Fibroblast of villous mesenchyme (primary cell): ENCODE data around the gene ZNF367. TPM values are rescaled to one million over a fixed set of nuclear protein-coding genes. Genes with fewer than 3 reads are reported as not detected.

Source experiments
- DNase-seq: peaks from one replicate; pipeline ENCODE4 v3.0.0-alpha.2; 2010; ENCODE audit warnings: low read depth
- H3K4me3 ChIP-seq: 2 replicates; pipeline ENCODE4 v1.5.1; 2011; ENCODE audit warnings: low read depth, mild to moderate bottlenecking, low read length
- total RNA-seq: library from RNA; depleted of rRNA; stranded (reverse); fragments of >200 nt; gene quantifications from 2 replicates; pipeline ENCODE4 v1.2.3, GENCODE V29; 2012
- TF ChIP-seq, protein P1 (sequence below): IDR thresholded peaks from 2 replicates; pipeline ENCODE4 v1.5.1; 2012; ENCODE audit warnings: low read depth, mild to moderate bottlenecking, low read length; ENCODE audit not compliant: insufficient read depth

ZNF367 gene
- total RNA-seq, 1 donor, result 5.6 TPM

DNA sequence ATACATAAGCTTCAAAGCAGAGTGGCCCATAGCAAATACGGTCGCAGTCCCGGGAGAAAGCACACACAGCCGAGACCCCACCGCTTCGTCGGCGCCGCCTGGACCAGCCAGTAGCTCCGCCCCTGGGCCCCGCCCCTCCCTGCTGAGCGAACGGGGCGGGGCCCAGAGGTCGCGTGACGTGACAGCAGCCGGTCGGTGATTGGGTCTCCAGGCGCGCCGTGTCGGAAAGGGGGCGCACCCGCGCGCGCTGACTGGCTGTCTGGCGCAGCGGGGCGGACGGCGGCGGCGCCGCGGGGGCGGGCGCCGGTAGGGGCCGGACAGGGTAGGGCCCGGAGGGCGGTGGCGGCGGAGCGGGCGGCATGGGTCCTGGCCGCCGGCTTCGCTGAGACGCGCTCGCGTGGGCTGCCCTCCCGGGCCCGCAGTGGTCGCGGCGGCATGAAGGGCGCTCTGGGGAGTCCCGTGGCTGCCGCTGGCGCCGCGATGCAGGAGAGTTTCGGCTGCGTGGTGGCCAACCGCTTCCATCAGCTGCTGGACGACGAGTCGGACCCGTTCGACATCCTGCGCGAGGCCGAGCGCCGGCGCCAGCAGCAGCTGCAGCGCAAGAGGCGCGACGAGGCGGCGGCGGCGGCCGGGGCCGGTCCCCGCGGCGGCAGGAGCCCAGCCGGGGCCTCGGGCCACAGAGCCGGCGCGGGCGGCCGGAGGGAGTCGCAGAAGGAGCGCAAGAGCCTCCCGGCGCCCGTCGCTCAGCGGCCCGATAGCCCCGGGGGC is 31.9 kb upstream of the ZNF367 start, which contains the start of gene HABP4:
Gene HABP4, plus strand, starts transcription at position 325 of the 768 bp plus-strand sequence. Its CDS starts 111 bp downstream, at position 436.
- DNase-seq, result peak; percentile 92
- H3K4me3 ChIP-seq, result peak within 1 kb of the TSS; percentile 75
- TF ChIP-seq, protein P1, sequence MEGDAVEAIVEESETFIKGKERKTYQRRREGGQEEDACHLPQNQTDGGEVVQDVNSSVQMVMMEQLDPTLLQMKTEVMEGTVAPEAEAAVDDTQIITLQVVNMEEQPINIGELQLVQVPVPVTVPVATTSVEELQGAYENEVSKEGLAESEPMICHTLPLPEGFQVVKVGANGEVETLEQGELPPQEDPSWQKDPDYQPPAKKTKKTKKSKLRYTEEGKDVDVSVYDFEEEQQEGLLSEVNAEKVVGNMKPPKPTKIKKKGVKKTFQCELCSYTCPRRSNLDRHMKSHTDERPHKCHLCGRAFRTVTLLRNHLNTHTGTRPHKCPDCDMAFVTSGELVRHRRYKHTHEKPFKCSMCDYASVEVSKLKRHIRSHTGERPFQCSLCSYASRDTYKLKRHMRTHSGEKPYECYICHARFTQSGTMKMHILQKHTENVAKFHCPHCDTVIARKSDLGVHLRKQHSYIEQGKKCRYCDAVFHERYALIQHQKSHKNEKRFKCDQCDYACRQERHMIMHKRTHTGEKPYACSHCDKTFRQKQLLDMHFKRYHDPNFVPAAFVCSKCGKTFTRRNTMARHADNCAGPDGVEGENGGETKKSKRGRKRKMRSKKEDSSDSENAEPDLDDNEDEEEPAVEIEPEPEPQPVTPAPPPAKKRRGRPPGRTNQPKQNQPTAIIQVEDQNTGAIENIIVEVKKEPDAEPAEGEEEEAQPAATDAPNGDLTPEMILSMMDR, result no peak

DNA sequence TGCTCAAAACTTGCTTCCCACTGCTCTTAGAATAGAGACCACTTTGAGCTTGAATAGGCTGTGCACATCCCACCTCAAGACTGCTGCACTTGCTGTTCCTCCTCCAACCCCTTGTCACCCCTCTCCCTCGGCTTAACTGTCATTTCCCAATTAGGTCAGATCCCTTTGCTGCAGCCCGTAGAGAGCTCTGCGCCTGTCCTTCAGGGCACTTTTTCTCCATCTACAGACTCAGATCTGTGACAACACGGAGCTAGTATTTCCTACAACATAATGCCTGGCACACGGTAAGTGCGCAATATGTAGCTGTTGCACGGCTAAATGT is 31.3 kb upstream of the ZNF367 start:
- H3K4me3 ChIP-seq, result peak overlapping the region; percentile 57
- TF ChIP-seq, protein P1, result no peak
- no peak for DNase-seq

DNA sequence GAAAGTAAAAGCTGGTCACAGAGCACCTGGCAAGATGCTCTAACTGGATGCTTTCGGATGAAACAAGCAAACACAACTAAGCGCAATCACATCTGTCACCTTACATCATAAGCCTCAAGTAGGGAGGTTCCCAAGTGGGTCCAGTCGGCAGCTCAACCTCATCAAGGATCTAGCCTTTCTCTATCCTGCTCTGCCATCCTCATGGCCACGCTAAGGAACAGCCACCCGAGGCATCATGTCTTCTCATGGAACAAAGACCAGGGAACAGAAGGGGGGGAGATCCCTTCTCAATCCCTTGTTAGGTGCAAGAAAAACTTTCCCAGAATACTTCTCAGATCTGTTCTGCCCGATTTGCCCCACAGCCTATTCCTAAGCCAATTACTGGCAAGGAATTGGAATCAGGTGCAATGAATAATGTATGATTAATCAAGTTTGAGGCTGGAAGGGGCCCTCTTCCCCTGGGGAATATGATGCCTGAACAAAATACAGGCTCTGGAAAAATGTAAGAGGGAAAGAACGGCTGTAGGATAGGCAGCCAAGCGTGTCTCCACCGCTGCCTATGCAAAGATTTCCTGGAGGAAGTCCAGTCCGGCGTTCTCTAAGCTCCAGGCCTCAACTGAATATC is 30.5 kb upstream of the ZNF367 start:
- DNase-seq, result no peak
- TF ChIP-seq, protein P1, result no peak

DNA sequence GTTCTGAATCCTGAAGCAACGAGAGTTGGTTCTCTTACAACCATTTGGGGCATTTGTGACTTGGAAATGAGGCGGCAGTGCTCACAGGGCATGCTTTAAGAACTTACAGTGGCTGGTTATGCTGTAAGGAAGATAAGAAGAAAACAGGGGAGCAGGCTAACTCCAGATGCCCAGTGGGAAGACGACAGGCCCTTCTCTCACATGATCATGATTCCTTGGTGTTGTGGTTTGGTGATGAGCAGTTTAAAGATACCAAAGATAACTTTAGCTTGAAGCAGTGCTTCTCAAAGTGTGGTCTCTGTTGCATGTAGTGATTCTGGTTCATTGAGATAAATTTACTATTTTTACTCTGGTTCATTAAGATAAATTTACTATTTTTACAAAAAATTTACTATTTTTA is 29.2 kb upstream of the ZNF367 start:
- TF ChIP-seq, protein P1, result no peak
- no peak overlapping the region for H3K4me3 ChIP-seq
- peak; percentile 73 for DNase-seq

More for the DNA sequence above, 30.5 kb upstream of the ZNF367 start:
- H3K4me3 ChIP-seq, result no peak overlapping the region

DNA sequence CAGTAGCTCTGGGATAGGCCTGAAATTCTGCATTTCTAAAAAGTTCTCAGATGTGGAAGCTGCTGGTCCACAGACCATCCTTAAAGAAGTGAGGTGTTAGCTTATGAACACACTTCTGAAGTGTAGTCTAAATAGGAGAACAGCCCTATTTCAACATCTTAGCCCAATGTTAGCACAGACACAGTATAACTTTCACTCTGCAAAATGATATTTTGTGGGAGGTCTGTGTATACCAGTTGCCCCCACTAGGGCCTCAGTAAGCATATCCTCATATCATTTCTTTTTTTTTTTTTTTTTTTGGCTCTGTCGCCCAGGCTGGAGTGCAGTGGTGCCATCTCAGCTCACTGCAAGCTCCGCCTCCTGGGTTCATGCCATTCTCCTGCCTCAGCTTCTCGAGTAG is 24.3 kb upstream of the ZNF367 start:
- no peak overlapping the region for H3K4me3 ChIP-seq
- DNase-seq, result no peak
- TF ChIP-seq, protein P1, result peak; percentile 4

DNA sequence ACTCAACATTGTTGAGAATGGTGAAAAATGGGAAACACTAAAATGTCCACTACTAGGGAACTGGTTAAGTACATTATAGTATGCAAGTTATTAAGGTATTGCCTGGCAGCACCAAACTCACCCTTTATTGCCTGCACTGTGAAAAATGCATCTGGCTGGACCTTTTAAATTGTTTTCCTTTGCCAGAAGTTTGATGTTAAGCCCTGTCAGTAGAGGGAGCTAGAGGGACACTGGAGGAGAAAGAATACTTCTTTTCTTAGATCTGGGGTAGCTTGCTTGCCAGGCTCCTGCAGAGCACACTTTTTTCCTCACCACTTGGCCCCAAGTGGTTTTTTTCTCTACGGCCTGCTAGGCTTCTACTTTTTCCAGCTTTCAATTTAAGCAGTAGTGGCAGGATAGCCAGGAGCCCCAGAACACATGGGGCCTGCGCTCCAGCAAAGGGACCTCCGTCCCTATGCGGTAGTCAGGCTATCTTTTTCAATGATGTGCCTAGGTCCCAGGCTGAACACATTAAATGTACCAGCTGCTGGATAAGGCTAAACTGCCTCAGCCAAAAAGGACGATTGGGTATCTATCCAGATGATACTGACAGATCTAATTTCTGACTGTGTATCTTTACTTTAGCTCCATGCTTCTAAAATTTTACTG is 23.8 kb upstream of the ZNF367 start:
- peak; percentile 33 for DNase-seq
- no peak overlapping the region for H3K4me3 ChIP-seq
- TF ChIP-seq, protein P1, result peak; percentile 43
